ENCODE data around the gene PHACTR1. TPM values are rescaled to one million over a fixed set of nuclear protein-coding genes. Genes with fewer than 3 reads are reported as not detected.
"Not testable (repeated sequence)": the region's sequence is repeated elsewhere in the genome, so short reads cannot be mapped to it uniquely, and the experiment has no call there.

The PHACTR1 gene
- total RNA-seq, 2 donors from 2014 or later = 2.8 to 6.3 TPM

DNA sequence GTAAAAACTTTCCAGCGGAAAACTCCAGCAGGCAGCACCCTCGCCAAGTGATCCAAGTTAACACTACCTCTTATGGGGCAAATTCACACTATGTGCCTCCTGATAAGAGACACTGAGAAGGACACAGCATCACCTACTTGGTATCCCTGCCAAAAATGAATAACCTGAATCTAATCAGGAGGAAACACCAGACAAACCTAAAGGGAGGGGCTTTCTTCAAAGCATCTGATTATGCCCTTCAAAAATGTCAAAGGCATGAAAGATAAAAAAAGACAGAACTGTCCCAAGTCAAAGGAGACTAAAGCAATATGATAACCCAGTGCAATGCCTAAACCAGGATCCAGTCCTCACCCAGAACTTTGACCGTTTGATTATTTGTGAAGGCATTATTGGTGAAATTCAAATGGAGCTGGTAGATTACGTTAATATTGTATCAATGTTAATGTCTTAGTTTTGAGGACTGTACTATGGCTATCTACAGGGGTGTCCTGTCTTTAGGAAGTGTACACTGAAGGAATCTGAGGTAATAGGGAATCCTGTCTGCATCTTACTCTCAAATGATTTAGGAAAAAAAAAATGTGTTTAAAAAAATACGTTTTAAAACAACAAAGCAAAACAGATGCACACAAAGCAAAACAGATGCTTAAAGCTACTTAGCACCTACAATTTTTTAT is 603.5 kb downstream of the PHACTR1 start:
- H3K9me3 ChIP-seq (ENCODE audit: control insufficient read depth, low read length) = no peaks in the 10 kb centered on the region
- DNase-seq = peak; percentile 9
- no peaks in the 10 kb centered on the region for H3K9me3 Mint-ChIP-seq
- H3K4me1 ChIP-seq (ENCODE audit: control insufficient read depth, insufficient read depth, low read length) = no peaks in the 10 kb centered on the region
- no peak overlapping the region for H3K27ac ChIP-seq (ENCODE audit: low read depth, low read length)
- no peaks in the 10 kb centered on the region for H3K27me3 Mint-ChIP-seq (ENCODE audit: insufficient read depth)
- H3K36me3 Mint-ChIP-seq (ENCODE audit: low read depth) = peaks cover 81% of the 10 kb centered on the region
- no peak overlapping the region for H3K27ac Mint-ChIP-seq
- H3K9ac ChIP-seq (ENCODE audit: extremely low read depth, low read length, poor library complexity, severe bottlenecking) = no peak overlapping the region
- H3K4me1 Mint-ChIP-seq = no peaks in the 10 kb centered on the region
- H3K4me3 ChIP-seq (ENCODE audit: low read length) = no peak overlapping the region
- WGBS, 2 experiments (ENCODE audit: insufficient coverage in 1 of 2, insufficient read length in 1 of 2) = 94 to 100% methylated on average over 4 of the region's 5 CpGs
- peaks cover 88% of the 10 kb centered on the region for H3K36me3 ChIP-seq (ENCODE audit: control insufficient read depth, insufficient read depth, low read length)
- no peak overlapping the region for H3K4me3 Mint-ChIP-seq
- no peaks in the 10 kb centered on the region for H3K27me3 ChIP-seq (ENCODE audit: control insufficient read depth, insufficient read depth, low read length, poor library complexity, severe bottlenecking)
- TF ChIP-seq CTCF (conservative IDR thresholded peaks at IDR 0.05) = no peak

DNA sequence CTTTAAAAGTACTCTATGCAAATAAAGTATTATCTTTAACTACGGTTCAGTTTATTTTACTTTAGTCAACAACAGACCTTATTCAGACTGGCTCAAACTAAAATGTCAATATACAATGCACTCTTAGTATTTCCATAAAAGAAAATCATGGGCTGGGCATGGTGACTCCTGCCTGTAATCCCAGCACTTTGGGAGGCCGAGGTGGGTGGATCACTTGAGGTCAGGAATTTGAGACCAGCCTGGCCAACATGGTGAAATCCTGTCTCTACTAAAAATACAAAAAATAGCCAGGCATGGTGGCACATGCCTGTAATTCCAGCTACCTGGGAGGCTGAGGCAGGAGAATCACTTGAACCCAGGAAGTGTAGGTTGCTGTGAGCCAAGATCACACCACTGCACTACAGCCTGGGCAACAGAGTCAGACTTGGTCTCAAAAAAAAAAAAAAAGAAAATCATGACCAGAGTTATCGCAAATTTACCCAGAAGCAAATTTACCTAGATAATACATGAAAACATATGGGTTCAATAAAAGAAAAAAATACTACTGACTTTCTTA is 609.5 kb downstream of the PHACTR1 start:
- Histone ChIP-seq H3K36me3 (ENCODE audit: control insufficient read depth, insufficient read depth, low read length) (peaks cover 37% of the 10 kb centered on the region), H3K4me3 (ENCODE audit: low read length) (peak overlapping the region; percentile 89)
- not testable (repeated sequence) for DNase-seq; H3K27me3 Mint-ChIP-seq (ENCODE audit: insufficient read depth); H3K27me3 ChIP-seq (ENCODE audit: control insufficient read depth, insufficient read depth, low read length, poor library complexity, severe bottlenecking); H3K9me3 ChIP-seq (ENCODE audit: control insufficient read depth, low read length); H3K27ac Mint-ChIP-seq; H3K4me3 Mint-ChIP-seq; H3K4me1 ChIP-seq (ENCODE audit: control insufficient read depth, insufficient read depth, low read length); H3K4me1 Mint-ChIP-seq; H3K9me3 Mint-ChIP-seq; H3K9ac ChIP-seq (ENCODE audit: extremely low read depth, low read length, poor library complexity, severe bottlenecking); H3K27ac ChIP-seq (ENCODE audit: low read depth, low read length)
- peaks cover 41% of the 10 kb centered on the region for H3K36me3 Mint-ChIP-seq (ENCODE audit: low read depth)
- WGBS, 2 experiments (ENCODE audit: insufficient coverage in 1 of 2, insufficient read length in 1 of 2) = 90 to 96% methylated on average over 2 of the region's 3 CpGs

DNA sequence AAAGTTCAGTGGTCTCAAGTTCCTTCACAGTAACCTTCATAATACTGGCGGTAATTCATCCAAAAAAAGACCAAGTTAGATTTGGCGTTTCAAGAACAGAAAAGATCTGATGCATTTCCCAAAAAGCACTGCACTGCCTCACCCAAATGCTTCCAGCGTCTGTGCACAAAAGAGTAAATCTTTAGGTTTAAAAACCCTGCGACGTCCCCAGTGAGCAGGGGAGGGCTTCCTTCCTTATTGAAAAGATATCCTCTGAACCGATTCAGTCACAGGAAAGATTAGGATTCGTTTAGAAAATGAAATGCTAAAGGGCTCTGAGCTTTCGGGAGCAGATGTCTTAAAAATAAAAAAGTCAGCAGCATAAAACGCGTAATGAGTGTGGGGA is 611.1 kb downstream of the PHACTR1 start:
- Mint-ChIP-seq H3K4me3 (peak overlapping the region; percentile 87), H3K9me3 (no peaks in the 10 kb centered on the region), H3K4me1 (peaks cover 15% of the 10 kb centered on the region), H3K27ac (peak overlapping the region; percentile 94), H3K36me3 (ENCODE audit: low read depth) (peaks cover 30% of the 10 kb centered on the region), H3K27me3 (ENCODE audit: insufficient read depth) (no peaks in the 10 kb centered on the region)
- peaks cover 26% of the 10 kb centered on the region for H3K36me3 ChIP-seq (ENCODE audit: control insufficient read depth, insufficient read depth, low read length)
- H3K9me3 ChIP-seq (ENCODE audit: control insufficient read depth, low read length) = no peaks in the 10 kb centered on the region
- peak overlapping the region; percentile 79 for H3K27ac ChIP-seq (ENCODE audit: low read depth, low read length)
- H3K9ac ChIP-seq (ENCODE audit: extremely low read depth, low read length, poor library complexity, severe bottlenecking) = peak overlapping the region; percentile 69
- H3K4me3 ChIP-seq (ENCODE audit: low read length) = peak overlapping the region; percentile 89
- H3K4me1 ChIP-seq (ENCODE audit: control insufficient read depth, insufficient read depth, low read length) = no peaks in the 10 kb centered on the region
- 4 to 5% methylated on average over 8 to 10 of the region's 10 CpGs for whole genome bisulfite sequencing, 2 experiments (ENCODE audit: insufficient coverage in 1 of 2, insufficient read length in 1 of 2)
- DNase-seq = no peak
- H3K27me3 ChIP-seq (ENCODE audit: control insufficient read depth, insufficient read depth, low read length, poor library complexity, severe bottlenecking) = no peaks in the 10 kb centered on the region
- TF ChIP-seq CTCF (conservative IDR thresholded peaks at IDR 0.05) = no peak
